Right lobe of liver (tissue), 6 donors: Measurements from ENCODE around the gene CEPT1. TPM values are rescaled to one million over a fixed set of nuclear protein-coding genes. Genes with fewer than 3 reads are reported as not detected.
"Not testable (repeated sequence)": the region's sequence is repeated elsewhere in the genome, so short reads cannot be mapped to it uniquely, and the experiment has no call there.

Experiments
- ATAC-seq, 4 donors: fragments of 200-7000 bp; cut with Tn5 transposase; one replicate each; pipeline ENCODE4 v1.9.1; 2020; ENCODE audit warnings: mild to moderate bottlenecking in 4 of 4, moderate library complexity in 4 of 4
- DNase-seq, 3 donors: peaks; one replicate each; pipeline ENCODE4 v3.0.0-alpha.2; 2020
- H3K27ac ChIP-seq, 3 donors: fragments of 200-600 bp; one replicate each; pipeline ENCODE4 v1.8.0; 2022
- H3K27me3 ChIP-seq, 2 donors: fragments of 200-600 bp; one replicate each; pipeline ENCODE4 v1.8.0; 2022
- H3K36me3 ChIP-seq, 4 donors: fragments of 200-600 bp; sonication (generic) in 1 of 4; one replicate each; pipeline versions ENCODE4 v1.5.1 to v1.8.0; 2017 to 2022; ENCODE audit warnings: control low read depth in 1 of 4
- H3K4me1 ChIP-seq, 4 donors: fragments of 200-600 bp; sonication (generic) in 1 of 4; one replicate each; pipeline versions ENCODE4 v1.5.1 to v1.8.0; 2017 to 2022; ENCODE audit warnings: control low read depth in 1 of 4
- H3K4me3 ChIP-seq, 3 donors: fragments of 200-600 bp; one replicate each; pipeline ENCODE4 v1.8.0; 2022
- H3K9me3 ChIP-seq, 4 donors: fragments of 200-600 bp; sonication (generic) in 1 of 4; one replicate each; pipeline versions ENCODE4 v1.5.1 to v1.8.0; 2017 to 2022; ENCODE audit warnings: control low read depth in 1 of 4
- CTCF ChIP-seq, 4 donors: fragments of 200-600 bp in 3 of 4; fragments of 450-650 bp in 1 of 4; IDR thresholded peaks; one replicate each; pipeline versions ENCODE4 v1.5.1 to v1.8.0; 2016 to 2022; ENCODE audit warnings: antibody characterized with exemption in 4 of 4, mild to moderate bottlenecking in 2 of 4
- POLR2A ChIP-seq: fragments of 450-650 bp; IDR thresholded peaks from one replicate; pipeline ENCODE4 v1.6.1; 2017; ENCODE audit warnings: antibody characterized with exemption, mild to moderate bottlenecking
- WGBS: methylation state at CpG from one replicate; pipeline ENCODE4 v1.1.6; 2018; ENCODE audit warnings: low coverage, low lambda C conversion rate; ENCODE audit not compliant: insufficient coverage; ENCODE audit errors: missing lambda C conversion rate; 5-methylcytosine and 5-hydroxymethylcytosine counted together
- intact Hi-C, 2 donors: fragments of 100-400 bp; cut with DNase I; formaldehyde crosslinking; loops; one replicate each; pipeline versions ENCODE4 v1.11.2 to v1.14.1; 2022
- total RNA-seq, 6 experiments: library from RNA; depleted of rRNA in 2 of 6; stranded (reverse); fragments of >200 nt in 2 of 6; fragmentation: NEBNext Ultra II Directional in 3 of 6; extraction: Animal tissue kit (Norgen Biotek cat#: 25700) in 3 of 6; gene quantifications; one replicate each; pipeline versions ENCODE4 v1.1.0 to v1.2.4, GENCODE V29; 2016 to 2023
- donor health status: DM: no; HTN: yes; CAD: no.
- donor health status: DM: no; HTN: no; CAD: no.
- donor health status: DM: no; HTN: no; CAD: no.
- donor health status: DM: no; HTN: yes; CAD: no.
- donor health status: DM: no; HTN: yes; CAD: no.

CEPT1 gene
- total RNA-seq, 6 experiments from 2014 or later, result 21.9 to 35.0 (median 27.8) TPM

- no peak overlapping the region for H3K27ac ChIP-seq
- no peak for DNase-seq
- WGBS, result 95% methylated on average over 4 of the region's 7 CpGs
- TF ChIP-seq POLR2A (no peak), CTCF (IDR thresholded peaks at IDR 0.05) (no peak)
- no peak for ATAC-seq
- no peak overlapping the region for H3K4me3 ChIP-seq
- H3K9me3 ChIP-seq, result no peaks in the 10 kb centered on the region
- intact Hi-C loops, result no loop called here
- no peaks in the 10 kb centered on the region for H3K27me3 ChIP-seq
- no peaks in the 10 kb centered on the region for H3K4me1 ChIP-seq
- H3K36me3 ChIP-seq, result no peaks in the 10 kb centered on the region
These were observed 74.9 kb downstream of the CEPT1 start for GRCh38 chr1:111214884-111215283.

- H3K27ac ChIP-seq, H3K27me3 ChIP-seq, H3K4me1 ChIP-seq, H3K36me3 ChIP-seq, H3K9me3 ChIP-seq, H3K4me3 ChIP-seq, intact Hi-C loops, DNase-seq, ATAC-seq: not testable (repeated sequence)
- WGBS, result 25% methylated on average over 1 of the region's 2 CpGs
These were observed 75.3 kb downstream of the CEPT1 start for GRCh38 chr1:111215285-111215684.

- ATAC-seq (no peak), DNase-seq (no peak)
- Histone ChIP-seq H3K4me1 (no peaks in the 10 kb centered on the region), H3K36me3 (no peaks in the 10 kb centered on the region), H3K27ac (peak overlapping the region in 1 of 3 donors; percentile 4), H3K4me3 (no peak overlapping the region), H3K9me3 (no peaks in the 10 kb centered on the region), H3K27me3 (no peaks in the 10 kb centered on the region)
- 56% methylated on average over 5 of the region's 5 CpGs for WGBS
- TF ChIP-seq CTCF (IDR thresholded peaks at IDR 0.05), result no peak
- no peak for TF ChIP-seq POLR2A
- intact Hi-C loops, result no loop called here
These were observed 76.7 kb downstream of the CEPT1 start for GRCh38 chr1:111216751-111217150.

- TF ChIP-seq CTCF (IDR thresholded peaks at IDR 0.05), result no peak
- no peak for TF ChIP-seq POLR2A
- H3K4me1 ChIP-seq, result peaks cover 0 to 2% (median under 1%) of the 10 kb centered on the region in 4 donors
- intact Hi-C loops, result no loop called here
- no peak for ATAC-seq
- WGBS, result 67% methylated on average over 5 of the region's 5 CpGs
- no peaks in the 10 kb centered on the region for H3K9me3 ChIP-seq
- H3K27me3 ChIP-seq, result no peaks in the 10 kb centered on the region
- H3K36me3 ChIP-seq, result no peaks in the 10 kb centered on the region
- DNase-seq, result no peak
- no peak overlapping the region for H3K4me3 ChIP-seq
- H3K27ac ChIP-seq, result no peak overlapping the region
These were observed 77.3 kb downstream of the CEPT1 start for GRCh38 chr1:111217183-111217910.

- Histone ChIP-seq H3K27me3 (no peaks in the 10 kb centered on the region), H3K27ac (no peak overlapping the region), H3K36me3 (no peaks in the 10 kb centered on the region), H3K4me1 (peaks cover 0 to 6% (median 3%) of the 10 kb centered on the region in 4 donors), H3K9me3 (no peaks in the 10 kb centered on the region), H3K4me3 (no peak overlapping the region)
- intact Hi-C loops, result no loop called here
- no peak for TF ChIP-seq CTCF (IDR thresholded peaks at IDR 0.05)
- WGBS, result 92% methylated on average over 6 of the region's 8 CpGs
- DNase-seq (no peak), ATAC-seq (no peak)
These were observed 78.9 kb downstream of the CEPT1 start for GRCh38 chr1:111218701-111219556.
